Keratinocyte (primary cell): ENCODE results near the gene CAPN5.

ENCODE experiments used
- EZH2 ChIP-seq: IDR thresholded peaks from one replicate; pipeline ENCODE4 v1.6.1; 2012; ENCODE audit warnings: inconsistent platforms, mild to moderate bottlenecking, low read length, moderate library complexity
- TF ChIP-seq, protein P1 (sequence below), 3 experiments: IDR thresholded peaks in 1 of 3; conservative IDR thresholded peaks in 1 of 3; optimal IDR thresholded peaks in 1 of 3; 2 replicates in 2 of 3; 3 replicates in 1 of 3; pipeline versions ENCODE3 to v1.5.1; 2011; ENCODE audit warnings: low read length in 3 of 3, mild to moderate bottlenecking in 3 of 3, moderate library complexity in 2 of 3, control low read depth in 1 of 3, inconsistent platforms in 1 of 3; ENCODE audit not compliant: insufficient read depth in 2 of 3; ENCODE audit errors: extremely low read depth in 1 of 3

DNA sequence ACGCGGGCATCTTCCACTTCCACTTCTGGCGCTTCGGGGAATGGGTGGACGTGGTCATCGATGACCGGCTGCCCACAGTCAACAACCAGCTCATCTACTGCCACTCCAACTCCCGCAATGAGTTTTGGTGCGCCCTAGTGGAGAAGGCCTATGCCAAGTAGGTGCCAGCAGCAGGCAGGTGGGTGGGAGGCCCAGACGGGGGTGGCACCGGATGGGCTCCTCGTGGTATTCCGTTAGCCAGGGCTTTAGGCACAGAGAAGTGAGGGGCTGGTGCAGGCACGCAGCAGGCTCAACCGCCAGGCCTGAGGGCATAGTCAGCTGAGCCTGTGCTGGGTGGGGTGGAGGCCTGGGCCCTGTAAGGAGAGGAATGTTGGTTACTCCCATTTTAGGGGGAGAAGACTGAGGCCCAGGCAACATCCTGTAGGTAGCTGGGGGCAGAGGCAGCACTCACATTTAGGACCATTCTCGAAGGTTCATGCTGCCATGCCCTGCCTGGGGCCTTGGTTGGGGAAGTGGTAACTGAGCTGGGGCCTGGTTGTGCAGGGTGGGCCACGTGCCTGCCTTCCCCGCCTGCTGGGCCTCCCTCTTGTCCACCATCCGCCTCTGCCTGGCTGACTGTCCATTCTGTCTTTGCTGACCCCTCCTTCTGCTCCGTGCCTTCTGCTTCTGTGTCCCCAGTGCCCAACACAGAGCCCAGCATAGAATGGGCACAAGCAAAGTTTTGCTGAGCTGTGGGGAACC lies 46.0 kb downstream of the CAPN5 start:
- TF ChIP-seq, protein P1, sequence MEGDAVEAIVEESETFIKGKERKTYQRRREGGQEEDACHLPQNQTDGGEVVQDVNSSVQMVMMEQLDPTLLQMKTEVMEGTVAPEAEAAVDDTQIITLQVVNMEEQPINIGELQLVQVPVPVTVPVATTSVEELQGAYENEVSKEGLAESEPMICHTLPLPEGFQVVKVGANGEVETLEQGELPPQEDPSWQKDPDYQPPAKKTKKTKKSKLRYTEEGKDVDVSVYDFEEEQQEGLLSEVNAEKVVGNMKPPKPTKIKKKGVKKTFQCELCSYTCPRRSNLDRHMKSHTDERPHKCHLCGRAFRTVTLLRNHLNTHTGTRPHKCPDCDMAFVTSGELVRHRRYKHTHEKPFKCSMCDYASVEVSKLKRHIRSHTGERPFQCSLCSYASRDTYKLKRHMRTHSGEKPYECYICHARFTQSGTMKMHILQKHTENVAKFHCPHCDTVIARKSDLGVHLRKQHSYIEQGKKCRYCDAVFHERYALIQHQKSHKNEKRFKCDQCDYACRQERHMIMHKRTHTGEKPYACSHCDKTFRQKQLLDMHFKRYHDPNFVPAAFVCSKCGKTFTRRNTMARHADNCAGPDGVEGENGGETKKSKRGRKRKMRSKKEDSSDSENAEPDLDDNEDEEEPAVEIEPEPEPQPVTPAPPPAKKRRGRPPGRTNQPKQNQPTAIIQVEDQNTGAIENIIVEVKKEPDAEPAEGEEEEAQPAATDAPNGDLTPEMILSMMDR (optimal IDR thresholded peaks at IDR 0.05 in 1 of 3, IDR thresholded peaks at IDR 0.05 in 1 of 3, conservative IDR thresholded peaks at IDR 0.05 in 1 of 3; ENCODE audit: extremely low read depth in 1 of 3, insufficient read depth in 2 of 3, low read length in 3 of 3), result no peak
- no peak for TF ChIP-seq EZH2
